Activated gamma-delta T cell treated with Interleukin-2 at 50 U/mL for 16 hours (primary cell): ENCODE results near the gene ZNF610.

Source experiments
- DNase-seq: peaks from one replicate; pipeline ENCODE4 v3.0.0-alpha.2; 2020

ZNF610 gene

DNA sequence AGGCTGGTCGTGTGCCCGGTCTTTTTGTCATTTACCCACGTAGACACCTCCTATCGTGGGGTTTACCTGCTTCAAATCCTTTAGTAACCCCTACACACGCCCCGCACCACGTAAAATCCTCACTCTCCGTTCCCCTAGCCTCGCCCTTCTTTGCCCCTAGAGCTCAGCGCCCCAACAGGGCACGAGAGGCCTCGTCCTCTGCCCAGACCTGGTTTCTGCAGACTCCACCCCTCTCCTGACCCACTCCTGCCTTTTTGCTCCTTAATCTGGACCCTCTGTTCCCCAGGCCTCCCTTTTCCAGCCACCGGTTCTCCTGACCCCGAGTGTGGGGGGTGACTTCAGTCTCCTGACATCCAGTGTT lies 62.0 kb downstream of the ZNF610 start:
- DNase-seq = no peak

- DNase-seq = no peak
Observed at GRCh38 chr19:52410276-52410675, 74.2 kb downstream of the ZNF610 start.

DNA sequence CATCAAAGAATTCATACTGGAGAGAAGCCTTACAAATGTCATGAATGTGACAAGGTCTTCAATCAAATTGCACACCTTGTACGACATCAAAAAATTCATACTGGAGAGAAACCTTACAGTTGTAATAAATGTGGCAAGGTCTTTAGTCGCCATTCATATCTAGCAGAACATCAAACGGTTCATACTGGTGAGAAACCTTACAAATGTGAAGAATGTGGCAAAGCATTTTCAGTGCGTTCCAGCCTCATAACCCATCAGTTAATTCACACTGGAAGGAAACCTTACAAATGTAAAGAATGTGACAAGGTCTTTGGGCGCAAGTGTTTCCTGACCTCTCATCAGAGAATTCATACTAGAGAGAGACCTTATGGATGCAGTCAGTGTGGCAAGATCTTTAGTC lies 79.7 kb downstream of the ZNF610 start:
- DNase-seq = no peak
